MM.1S (cell line): ENCODE data around the gene RNF20.
"Not testable (repeated sequence)": the region's sequence is repeated elsewhere in the genome, so short reads cannot be mapped to it uniquely, and the experiment has no call there.

Experiments used
- DNase-seq: peaks from one replicate; pipeline ENCODE4 v3.0.0-alpha.2; 2015
- H2AFZ ChIP-seq: fragments of 300-600 bp; sonication (generic); 2 replicates; pipeline ENCODE4 v1.6.0; 2016; ENCODE audit warnings: antibody characterized with exemption, low read length
- H3F3A ChIP-seq: fragments of 300-600 bp; sonication (generic); 2 replicates; pipeline ENCODE4 v1.6.1; 2016; ENCODE audit warnings: mild to moderate bottlenecking, antibody characterized with exemption, low read length, moderate library complexity, mixed read lengths; ENCODE audit not compliant: insufficient read depth
- H3K27ac ChIP-seq: fragments of 300-600 bp; sonication (generic); 2 replicates; pipeline ENCODE4 v1.5.1; 2016; ENCODE audit warnings: mild to moderate bottlenecking, low read length
- H3K27me3 ChIP-seq: fragments of 300-600 bp; sonication (generic); replicated peaks from 2 replicates; pipeline ENCODE4 v1.6.0; 2016; ENCODE audit warnings: low read length; ENCODE audit not compliant: insufficient read depth
- H3K36me3 ChIP-seq: fragments of 300-600 bp; sonication (generic); replicated peaks from 2 replicates; pipeline ENCODE4 v1.6.1; 2016; ENCODE audit warnings: mild to moderate bottlenecking, low read length, mixed read lengths; ENCODE audit not compliant: insufficient read depth
- H3K4me1 ChIP-seq: fragments of 300-600 bp; sonication (generic); 2 replicates; pipeline ENCODE4 v1.6.1; 2016; ENCODE audit warnings: low read length, mixed read lengths
- H3K4me2 ChIP-seq: fragments of 300-600 bp; sonication (generic); 2 replicates; pipeline ENCODE4 v1.6.0; 2016; ENCODE audit warnings: low read depth, low read length
- H3K4me3 ChIP-seq: fragments of 300-600 bp; sonication (generic); 2 replicates; pipeline ENCODE4 v1.5.1; 2016; ENCODE audit warnings: low read length, mixed read lengths
- H3K79me2 ChIP-seq: fragments of 300-600 bp; sonication (generic); 2 replicates; pipeline ENCODE4 v1.6.1; 2016; ENCODE audit warnings: mixed run types, low read length, mixed read lengths
- H3K9ac ChIP-seq: fragments of 300-600 bp; sonication (generic); 2 replicates; pipeline ENCODE4 v1.6.1; 2016; ENCODE audit warnings: low read length, mixed read lengths
- H3K9me2 ChIP-seq: fragments of 300-600 bp; sonication (generic); replicated peaks from 2 replicates; pipeline ENCODE4 v1.6.1; 2016; ENCODE audit warnings: mild to moderate bottlenecking, low read length, mixed read lengths; ENCODE audit not compliant: insufficient read depth
- H3K9me3 ChIP-seq: fragments of 300-600 bp; sonication (generic); replicated peaks from 2 replicates; pipeline ENCODE4 v1.6.1; 2016; ENCODE audit warnings: mild to moderate bottlenecking, low read length, mixed read lengths; ENCODE audit not compliant: insufficient read depth
- H4K20me1 ChIP-seq: fragments of 300-600 bp; sonication (generic); 2 replicates; pipeline ENCODE4 v1.6.1; 2016; ENCODE audit warnings: mild to moderate bottlenecking, low read length, moderate library complexity, mixed read lengths; ENCODE audit not compliant: insufficient read depth
- EZH2 ChIP-seq: fragments of 300-600 bp; sonication (generic); optimal IDR thresholded peaks from 2 replicates; pipeline ENCODE3; 2017; ENCODE audit warnings: low read depth, mild to moderate bottlenecking, antibody characterized with exemption, low read length, mixed read lengths
- EZH2phosphoT487 ChIP-seq: fragments of 300-600 bp; sonication (generic); IDR thresholded peaks from 2 replicates; pipeline ENCODE4 v1.6.1; 2018; ENCODE audit warnings: antibody characterized with exemption, low read length
- TF ChIP-seq, protein P1 (sequence below): fragments of 300-600 bp; sonication (generic); IDR thresholded peaks from 2 replicates; pipeline ENCODE4 v1.5.1; 2016; ENCODE audit warnings: antibody characterized with exemption, low read length, mixed read lengths

The RNF20 gene

DNA sequence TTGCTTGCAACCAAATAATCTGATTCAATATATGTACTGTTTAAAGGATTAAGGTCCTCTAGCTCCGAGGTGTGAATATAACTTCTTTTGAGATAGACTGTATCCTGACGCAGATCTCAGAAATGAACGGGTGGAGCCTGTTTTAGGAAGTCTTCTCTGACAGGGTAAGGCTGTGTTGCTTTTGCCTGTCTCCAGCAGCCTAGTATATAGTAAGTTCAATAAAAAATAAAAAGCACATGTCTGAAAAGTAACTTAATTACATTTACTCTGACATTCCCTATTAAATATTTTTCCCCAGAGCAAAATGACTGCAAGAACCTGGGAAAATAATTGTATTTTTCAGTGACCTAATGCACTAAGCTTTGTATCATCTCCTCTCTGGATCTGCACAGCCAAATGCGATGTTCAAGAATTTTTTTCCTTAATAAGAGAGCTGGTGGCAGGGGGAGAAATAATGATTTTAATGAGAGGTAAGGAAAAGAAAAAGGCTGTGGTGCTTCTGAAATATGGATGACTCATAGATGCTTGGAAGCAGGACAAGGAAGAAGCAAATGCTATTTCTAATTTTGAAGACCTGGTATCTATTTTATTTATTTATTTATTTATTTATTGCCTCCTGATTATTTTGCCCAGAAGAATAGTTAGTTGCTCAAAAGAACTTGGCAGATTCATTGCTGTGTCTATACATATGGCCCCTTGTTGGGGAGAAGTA is 53.8 kb downstream of the RNF20 start:
- Histone ChIP-seq H3K27ac (no peak overlapping the region), H3K9me3 (no peaks in the 10 kb centered on the region), H3K36me3 (no peaks in the 10 kb centered on the region), H3F3A (no peaks in the 10 kb centered on the region), H3K9ac (no peak overlapping the region), H3K4me1 (no peaks in the 10 kb centered on the region), H3K4me3 (no peak overlapping the region), H4K20me1 (no peaks in the 10 kb centered on the region), H3K27me3 (no peaks in the 10 kb centered on the region), H3K79me2 (no peaks in the 10 kb centered on the region), H3K9me2 (no peaks in the 10 kb centered on the region), H2AFZ (no peak overlapping the region), H3K4me2 (no peak overlapping the region)
- TF ChIP-seq, protein P1, sequence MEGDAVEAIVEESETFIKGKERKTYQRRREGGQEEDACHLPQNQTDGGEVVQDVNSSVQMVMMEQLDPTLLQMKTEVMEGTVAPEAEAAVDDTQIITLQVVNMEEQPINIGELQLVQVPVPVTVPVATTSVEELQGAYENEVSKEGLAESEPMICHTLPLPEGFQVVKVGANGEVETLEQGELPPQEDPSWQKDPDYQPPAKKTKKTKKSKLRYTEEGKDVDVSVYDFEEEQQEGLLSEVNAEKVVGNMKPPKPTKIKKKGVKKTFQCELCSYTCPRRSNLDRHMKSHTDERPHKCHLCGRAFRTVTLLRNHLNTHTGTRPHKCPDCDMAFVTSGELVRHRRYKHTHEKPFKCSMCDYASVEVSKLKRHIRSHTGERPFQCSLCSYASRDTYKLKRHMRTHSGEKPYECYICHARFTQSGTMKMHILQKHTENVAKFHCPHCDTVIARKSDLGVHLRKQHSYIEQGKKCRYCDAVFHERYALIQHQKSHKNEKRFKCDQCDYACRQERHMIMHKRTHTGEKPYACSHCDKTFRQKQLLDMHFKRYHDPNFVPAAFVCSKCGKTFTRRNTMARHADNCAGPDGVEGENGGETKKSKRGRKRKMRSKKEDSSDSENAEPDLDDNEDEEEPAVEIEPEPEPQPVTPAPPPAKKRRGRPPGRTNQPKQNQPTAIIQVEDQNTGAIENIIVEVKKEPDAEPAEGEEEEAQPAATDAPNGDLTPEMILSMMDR: no peak
- TF ChIP-seq EZH2 (no peak), EZH2phosphoT487 (no peak)
- no peak for DNase-seq

- H4K20me1 ChIP-seq, H3K27me3 ChIP-seq, H3K9me3 ChIP-seq, H3K4me1 ChIP-seq, H2AFZ ChIP-seq, H3K4me3 ChIP-seq, DNase-seq, H3K9ac ChIP-seq, H3K27ac ChIP-seq, H3F3A ChIP-seq, H3K79me2 ChIP-seq, H3K4me2 ChIP-seq, H3K36me3 ChIP-seq, H3K9me2 ChIP-seq: not testable (repeated sequence)
These were observed 56.4 kb downstream of the RNF20 start for GRCh38 chr9:101590074-101590473.

- Histone ChIP-seq H4K20me1 (no peaks in the 10 kb centered on the region), H3K4me2 (no peak overlapping the region), H3K36me3 (no peaks in the 10 kb centered on the region), H3K4me1 (no peaks in the 10 kb centered on the region), H3K27ac (no peak overlapping the region), H3K9ac (no peak overlapping the region), H3K4me3 (no peak overlapping the region), H3K27me3 (no peaks in the 10 kb centered on the region), H3K9me3 (no peaks in the 10 kb centered on the region), H3K79me2 (no peaks in the 10 kb centered on the region), H2AFZ (no peak overlapping the region), H3F3A (no peaks in the 10 kb centered on the region), H3K9me2 (no peaks in the 10 kb centered on the region)
- no peak for DNase-seq
- TF ChIP-seq EZH2: no peak
- TF ChIP-seq EZH2phosphoT487: no peak
- TF ChIP-seq, protein P1: no peak
These were observed 57.2 kb downstream of the RNF20 start for GRCh38 chr9:101590901-101591300.

- H3K9me2 ChIP-seq: no peaks in the 10 kb centered on the region
- no peaks in the 10 kb centered on the region for H3K36me3 ChIP-seq
- H2AFZ ChIP-seq: no peak overlapping the region
- DNase-seq: no peak
- no peaks in the 10 kb centered on the region for H3F3A ChIP-seq
- H3K4me1 ChIP-seq: no peaks in the 10 kb centered on the region
- no peak overlapping the region for H3K4me3 ChIP-seq
- TF ChIP-seq EZH2phosphoT487 (no peak), EZH2 (no peak)
- TF ChIP-seq, protein P1: no peak
- no peak overlapping the region for H3K4me2 ChIP-seq
- H3K27me3 ChIP-seq: no peaks in the 10 kb centered on the region
- H3K79me2 ChIP-seq: no peaks in the 10 kb centered on the region
- H4K20me1 ChIP-seq: no peaks in the 10 kb centered on the region
- no peak overlapping the region for H3K9ac ChIP-seq
- H3K27ac ChIP-seq: no peak overlapping the region
- H3K9me3 ChIP-seq: no peaks in the 10 kb centered on the region
These were observed 58.3 kb downstream of the RNF20 start for GRCh38 chr9:101591787-101592446.
